Measurements from ENCODE around the gene DST.
A peak's percentile ranks its signal among the peaks of the same experiment; 100 is the strongest.

DST gene

DNA sequence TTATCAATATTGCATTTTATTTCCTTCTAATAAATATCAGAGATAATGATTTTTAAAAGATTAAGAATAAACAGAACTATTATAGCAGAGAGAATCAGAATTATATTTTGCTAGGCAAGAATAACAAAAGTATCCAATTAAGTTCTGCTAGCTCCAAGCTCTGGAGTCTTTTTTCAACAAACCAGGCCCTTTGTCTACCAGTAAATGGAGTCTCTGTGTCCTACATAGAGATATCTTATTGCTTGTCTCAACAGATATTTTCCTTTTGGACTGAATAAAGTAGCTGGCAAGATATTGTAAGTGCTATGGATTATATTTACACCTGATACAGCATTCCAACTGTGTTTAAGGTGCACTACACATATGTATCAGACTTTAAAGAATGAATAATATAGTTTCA lies 107.1 kb downstream of the DST start:
- DNase-seq (ENCODE audit: low spot score): no peak

DNA sequence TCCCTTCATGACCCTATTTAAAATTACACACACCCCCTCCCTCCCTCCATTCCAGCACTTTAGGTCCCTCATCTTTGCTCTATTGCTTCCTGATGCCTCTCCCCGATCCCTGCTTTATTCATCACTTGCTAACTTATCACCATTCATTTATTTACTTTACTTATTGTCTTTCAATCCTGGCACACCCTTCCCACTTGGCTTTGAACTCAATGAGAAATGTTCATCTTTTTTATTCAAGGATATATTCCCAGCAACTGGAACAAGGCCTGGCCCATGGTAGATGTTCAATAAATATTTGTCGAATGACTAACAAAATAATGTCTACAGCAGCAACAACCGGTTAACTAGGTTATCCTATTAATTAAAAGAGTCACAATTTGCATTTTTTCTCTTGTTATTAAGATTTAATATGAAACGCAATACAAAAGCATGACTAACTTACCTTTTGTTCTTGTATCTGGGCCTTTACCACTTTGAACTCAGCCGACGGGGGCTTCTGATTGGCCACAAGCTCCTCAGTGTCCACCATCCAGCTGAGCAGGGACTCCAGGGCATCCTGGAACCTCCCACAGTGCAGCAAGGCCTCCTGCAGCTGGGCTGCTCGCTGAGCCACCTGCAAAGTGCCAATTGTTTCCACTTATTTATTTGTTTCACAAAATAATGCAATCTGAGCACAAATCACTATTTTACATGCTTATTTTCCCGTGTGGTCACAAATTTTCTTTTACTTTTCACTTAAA lies 107.8 kb downstream of the DST start:
- no peak for DNase-seq (ENCODE audit: low spot score)

DNA sequence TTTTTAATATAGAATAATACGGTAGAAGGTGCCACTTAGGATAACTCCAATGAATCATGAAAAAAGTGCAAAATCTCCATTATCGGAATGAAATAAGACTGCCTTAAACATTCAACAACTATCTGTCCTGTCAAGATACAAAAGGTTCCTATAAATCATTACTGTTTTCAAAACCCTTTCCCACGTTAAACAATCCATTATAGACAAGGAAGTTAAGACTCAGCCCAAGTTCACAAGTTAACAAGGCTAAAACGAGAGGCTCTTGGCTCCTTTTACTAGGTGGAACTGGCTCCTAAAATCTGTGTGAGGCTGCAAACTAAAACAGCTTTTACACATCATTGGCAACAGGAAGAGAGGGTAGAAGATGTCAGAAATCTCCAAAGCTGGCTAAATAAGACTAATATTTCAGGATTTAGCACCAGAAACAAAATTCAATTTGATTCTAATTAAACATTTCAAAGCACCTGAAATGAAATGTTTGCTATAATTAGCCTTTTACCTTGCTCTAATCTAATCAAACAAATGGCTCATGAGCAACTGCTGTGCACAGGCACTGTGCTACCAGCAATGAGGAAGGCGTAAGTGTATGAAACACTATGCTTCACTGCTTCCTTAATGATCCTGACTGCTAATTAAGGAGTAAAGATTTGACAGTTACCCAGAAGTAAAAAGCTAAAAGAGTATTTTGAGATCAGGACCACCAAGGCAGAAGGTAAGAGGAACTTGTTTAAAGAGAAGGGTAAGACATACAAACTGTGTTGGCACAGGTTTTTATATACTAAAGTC lies 109.7 kb downstream of the DST start:
- DNase-seq (ENCODE audit: low spot score): no peak

DNA sequence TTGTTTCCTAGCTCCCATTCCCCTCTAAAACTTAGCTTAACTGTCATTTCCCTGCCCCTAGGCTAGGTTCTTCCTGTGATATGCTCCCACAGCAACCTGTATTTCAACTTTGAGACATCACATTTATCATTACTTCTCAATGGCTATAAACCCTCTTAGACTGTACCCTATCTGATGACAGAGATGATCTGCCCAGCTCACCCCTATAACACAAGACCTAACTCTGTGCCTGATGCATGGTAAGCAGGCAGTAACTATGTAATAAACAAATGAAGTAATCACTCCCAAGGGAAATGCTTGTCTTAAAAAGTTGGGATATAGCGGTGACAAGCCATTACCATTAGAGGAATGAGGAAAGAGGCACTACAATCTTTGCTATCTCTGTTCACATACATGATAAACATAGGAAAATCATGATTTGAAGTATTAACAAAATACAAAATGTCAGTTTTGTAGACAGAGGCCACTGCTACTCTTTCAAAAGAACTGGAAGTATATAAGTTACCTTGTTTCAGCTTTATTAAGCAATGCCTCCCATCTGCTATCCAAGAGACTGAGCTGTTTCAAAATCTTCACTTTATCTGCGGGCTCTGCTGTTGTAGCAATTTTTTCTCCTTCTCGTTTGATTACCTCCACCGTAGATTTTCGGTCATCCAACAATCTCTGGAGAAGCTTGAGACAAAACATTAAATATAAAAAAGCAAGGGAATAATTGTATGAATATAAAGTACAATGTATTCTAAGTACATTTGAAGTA lies 110.7 kb downstream of the DST start:
- no peak for DNase-seq (ENCODE audit: low spot score)

DNA sequence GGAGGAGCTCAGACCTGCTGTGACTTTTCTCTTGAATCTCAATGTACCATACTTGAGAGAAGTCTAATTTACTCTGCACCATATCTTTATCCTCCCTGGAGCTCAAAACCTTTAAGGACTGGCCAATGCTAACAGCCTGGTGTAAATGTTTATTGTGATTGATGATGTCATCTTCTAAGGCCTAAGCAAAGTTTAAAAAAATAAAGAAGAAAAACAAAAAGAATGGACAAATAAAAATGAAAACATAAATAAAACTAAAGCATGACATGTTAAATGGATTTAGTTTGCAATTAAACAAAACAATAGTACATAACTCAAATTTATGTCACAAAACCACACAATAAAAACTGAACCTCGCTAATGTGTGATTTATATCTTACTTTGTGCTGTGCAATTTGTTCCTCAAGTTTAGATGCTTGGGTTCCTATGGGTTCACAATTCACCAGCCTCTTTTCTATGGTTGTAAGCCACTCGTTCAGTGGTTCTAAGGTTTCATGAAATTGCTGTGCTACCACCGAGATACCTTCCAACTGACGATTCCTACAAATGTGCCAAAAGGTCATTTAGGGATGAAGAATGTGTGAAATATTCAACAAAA lies 113.0 kb downstream of the DST start:
- no peak for DNase-seq (ENCODE audit: low spot score)

DNA sequence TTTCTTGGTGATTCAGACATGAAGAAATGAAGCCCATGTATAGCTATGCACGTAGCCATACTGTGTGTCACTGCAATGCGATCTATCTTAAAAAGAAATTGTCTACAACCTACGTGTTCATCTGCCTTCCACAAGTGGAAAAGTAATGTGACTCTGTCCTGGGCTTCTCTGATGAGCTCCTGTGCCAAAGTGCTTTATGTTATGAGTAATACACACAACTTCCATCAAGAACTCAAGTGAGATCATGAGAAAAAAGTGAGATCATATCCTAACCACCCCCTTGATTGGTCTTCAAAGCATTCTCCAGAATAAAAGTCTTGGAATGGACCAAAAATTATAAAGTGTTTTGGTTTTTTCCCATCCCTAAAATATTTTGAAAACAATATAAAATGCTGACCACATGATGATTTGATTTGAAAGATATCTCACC lies 114.3 kb downstream of the DST start:
- DNase-seq (ENCODE audit: low spot score): peak; percentile 79

DNA sequence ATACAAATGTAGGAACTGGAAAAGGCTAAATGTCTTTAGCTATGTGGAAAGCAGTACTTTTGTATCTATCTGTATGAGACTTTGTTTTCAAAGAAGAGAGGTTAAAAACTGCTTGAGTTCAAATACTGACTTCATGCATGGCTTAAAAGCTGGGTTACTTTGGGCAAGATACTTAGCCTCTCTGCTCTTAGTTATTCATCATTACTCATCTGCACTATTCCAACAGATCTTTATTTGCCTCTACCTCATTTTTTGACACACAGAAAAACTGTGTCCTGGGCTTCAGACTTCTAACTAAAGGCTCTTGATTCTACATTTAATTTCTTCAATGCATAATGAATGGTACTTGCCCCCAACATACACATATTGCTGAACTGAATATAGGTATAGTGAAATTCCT lies 114.8 kb downstream of the DST start:
- no peak for DNase-seq (ENCODE audit: low spot score)

DNA sequence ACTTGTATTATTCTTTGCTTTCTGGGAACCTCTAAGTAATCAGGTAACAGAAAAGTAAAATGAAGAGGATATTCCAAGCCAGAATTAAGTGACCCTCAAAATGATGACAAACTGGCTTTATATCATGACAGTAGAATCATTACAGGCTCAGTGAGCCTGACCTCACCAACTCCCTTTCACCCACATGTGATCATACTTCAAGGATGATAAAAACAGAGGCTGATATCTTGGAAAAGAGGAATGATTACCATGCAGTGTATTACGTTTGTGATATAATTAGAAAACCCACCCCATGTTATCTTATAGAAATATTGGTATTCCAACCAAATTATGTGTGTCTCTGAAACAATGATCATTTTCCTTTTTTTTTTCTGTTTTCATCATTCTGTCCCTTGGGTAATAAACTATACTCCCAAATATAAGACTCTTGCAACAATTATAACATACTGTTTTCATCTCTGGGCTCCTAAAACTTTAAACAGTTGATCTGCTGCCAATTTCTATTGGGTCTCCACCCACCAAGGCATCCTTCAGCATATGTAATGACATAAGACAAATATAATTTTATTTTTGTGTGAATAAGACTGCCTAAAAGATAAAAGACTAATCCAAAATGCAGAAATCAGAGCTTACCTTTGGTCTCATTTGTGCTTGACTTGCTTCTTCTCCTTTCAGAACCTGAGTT lies 115.7 kb downstream of the DST start:
- no peak for DNase-seq (ENCODE audit: low spot score)

DNA sequence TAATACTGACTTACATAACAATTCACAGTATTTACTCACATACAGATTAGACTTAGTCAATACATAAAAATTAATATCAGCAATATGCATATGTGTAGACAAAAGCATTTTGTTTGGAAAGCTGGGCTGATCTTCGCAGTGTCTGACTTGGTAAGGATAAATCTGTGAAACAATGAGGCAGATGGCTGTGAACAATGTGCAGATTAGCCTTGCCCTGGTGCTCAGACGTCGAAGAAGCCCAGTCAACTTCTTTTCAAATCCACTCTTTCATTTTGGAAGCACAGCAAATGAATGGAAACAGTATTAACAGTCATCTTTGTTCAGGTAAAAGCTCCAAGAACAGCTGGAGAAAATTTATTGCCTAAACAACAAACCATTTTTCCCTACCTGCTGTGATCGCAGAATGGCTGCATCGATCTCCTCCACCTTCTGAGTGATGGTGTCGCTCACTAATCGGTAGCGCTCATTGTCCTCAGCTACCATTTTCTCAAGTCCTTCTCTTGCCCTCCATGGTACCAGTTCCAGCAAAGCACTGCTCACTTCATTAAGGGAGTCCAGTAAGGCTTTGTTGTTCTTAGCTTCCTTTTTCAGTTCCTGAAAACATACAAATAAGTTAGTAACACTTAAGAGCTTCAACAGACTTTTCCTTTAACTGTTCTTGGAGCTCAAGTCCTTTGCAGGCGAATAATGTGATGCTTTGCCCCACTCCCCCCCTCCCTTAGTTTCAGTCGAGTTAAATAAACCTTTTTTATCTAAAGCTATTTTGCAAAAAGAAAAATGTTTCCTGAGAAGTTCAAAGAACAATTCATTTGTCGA lies 116.5 kb downstream of the DST start:
- DNase-seq (ENCODE audit: low spot score): no peak

DNA sequence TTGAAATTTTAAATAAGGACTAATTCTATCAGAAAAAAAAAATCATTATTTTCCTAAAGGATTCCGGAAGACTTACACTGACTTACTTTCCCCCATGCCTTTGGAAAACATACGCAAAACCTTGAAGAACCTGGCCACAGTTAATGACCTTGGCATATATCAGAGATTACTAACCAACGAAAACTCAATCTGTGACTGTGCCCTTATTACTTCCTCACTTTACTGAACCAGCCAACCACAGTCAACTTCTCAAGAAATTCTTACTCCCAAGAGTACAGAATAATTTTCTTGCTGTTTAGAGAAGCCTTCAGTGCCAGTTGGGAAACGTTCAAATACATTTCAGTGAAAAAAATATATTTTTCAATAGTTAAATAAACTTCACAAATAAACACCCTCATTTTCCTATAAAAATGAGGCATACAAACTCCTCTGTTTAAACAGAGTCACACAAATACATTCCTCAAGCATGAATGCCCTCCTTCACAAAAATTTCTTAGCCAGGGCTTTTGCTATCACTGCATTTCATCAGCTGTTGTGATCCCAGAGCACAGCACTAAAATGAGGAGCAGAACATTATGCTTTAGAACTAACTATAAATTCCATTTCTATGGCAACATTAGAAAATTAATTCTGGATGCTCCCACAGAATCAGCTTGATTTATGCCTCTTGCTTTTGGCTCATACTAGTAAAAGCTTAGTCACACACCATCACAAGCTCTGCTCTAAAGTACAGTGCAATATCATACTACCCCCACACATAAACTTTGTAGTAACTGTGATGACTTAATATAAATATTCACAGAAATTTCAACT lies 117.6 kb downstream of the DST start:
- DNase-seq (ENCODE audit: low spot score): peak; percentile 77

DNA sequence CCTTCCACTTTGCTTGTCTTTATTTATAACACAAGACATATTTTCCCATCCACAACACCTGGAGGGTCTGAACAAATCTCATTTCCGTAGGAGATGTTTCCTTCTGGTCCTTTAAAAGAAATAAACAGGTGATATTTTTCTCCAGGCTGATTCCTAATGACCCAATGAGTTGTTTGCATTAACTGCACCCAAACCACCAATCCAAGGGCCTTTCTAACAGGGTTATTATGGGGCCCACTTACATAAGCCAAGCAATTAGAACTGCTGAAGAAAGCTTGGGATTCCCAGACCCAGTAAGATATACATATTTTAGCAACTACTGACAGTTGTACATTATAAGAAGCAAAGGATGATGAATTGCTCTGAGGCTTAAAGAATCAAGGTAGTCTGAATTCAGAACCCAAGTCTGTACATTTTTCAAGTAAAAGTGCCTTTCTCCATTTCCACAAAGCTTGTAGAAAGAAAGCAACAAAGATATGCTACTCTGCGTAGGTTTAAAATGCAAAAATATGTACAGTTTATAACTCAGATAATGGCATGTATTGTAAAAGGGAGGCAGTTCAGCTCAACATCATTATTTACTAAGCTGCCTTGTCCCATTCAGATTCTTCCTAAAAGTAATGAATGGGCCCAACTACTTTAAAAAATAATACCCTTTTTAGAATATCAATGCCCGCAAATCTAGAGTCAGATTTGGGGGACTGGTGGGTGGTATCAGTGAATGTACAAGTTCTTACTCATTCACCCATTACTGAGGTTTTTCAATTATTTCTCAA lies 120.0 kb downstream of the DST start:
- DNase-seq (ENCODE audit: low spot score): no peak

DNA sequence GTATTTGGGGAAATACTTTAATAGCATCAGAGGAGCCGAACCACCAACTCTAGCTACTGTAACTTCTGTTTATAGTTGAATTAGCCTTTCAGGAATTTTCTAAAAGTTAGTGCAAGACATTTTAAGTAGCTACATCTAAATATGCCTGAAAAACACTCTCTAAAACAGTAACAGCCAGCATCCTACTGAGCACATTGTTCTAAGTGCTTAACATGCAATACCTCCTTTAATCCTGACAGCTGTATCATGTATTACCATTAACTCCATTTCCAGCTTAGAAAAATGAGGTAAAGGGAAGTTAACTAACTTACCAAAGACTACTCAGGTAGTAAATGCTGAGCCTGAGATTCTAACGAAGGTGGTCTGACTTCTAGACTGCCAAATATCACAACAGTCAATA lies 120.7 kb downstream of the DST start:
- DNase-seq (ENCODE audit: low spot score): no peak

DNA sequence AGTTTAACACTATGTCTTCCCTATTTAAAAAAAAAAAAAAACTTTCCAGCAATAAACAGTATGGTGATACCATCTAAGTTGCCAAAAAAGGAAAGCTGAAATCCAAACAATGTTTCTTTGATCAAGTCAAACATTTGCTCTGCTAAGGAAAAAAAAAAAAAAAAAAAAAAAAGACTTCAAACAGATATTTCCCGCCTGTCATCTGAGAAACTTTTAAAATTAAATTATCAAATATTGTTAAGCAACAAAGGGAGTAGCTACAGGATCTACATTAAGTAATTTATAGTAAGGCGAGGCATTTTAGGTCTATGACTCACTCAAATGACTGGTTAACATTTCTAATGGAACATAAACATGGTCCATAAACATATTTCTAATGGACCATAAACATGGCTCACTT lies 121.2 kb downstream of the DST start:
- DNase-seq (ENCODE audit: low spot score): no peak

DNA sequence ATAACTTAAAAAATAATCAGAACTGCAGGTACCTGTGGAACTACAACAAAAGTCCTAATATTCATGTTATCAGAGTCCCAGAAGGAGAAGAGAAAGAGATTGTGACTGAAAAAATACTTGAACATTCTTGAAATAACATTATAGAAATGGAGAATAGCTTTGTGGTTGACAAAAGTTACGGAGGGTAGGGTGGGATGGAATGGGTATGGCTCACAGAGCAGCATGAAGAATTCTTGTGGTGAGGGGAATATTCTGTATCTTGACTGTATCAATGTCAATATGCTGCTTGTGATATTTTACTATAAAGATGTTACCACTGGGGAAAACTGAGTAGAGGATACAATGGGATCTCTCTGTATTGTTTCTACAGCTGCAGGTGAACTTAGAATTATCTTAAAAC lies 122.5 kb downstream of the DST start:
- no peak for DNase-seq (ENCODE audit: low spot score)

DNA sequence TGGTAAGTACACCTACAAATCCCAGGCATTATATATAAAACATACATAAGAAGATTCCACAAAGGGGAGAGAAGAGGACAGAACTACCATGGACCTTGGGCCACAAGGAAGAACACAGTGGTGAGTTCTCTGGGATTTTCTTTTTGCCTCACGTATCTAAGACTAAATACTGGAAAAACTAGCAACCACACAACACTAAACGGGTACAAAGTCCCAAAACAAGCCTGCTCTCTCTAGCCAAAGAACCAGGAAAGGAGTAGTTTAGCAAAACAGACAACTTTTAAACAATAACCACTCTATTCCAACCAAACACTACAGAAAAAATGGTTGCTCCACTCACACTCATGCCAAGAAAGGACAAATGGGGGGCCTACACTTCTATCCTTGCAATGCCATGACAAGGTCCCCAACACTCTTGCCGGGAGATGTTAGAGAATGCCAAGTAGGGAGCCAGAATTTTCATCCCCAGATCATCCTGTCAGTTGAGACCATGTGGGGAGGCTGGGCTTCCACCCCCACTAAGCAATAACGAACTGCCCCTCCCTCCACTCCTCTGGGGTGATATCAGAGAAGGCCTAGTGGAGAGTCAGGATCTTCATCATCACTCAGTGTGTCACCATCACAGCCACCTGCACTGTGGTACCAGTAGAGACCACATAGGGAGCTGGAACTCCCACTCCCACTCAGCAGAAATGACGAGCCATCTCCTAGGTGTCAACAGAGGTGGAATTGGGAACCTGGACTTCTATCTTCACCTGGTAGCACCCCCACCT lies 123.5 kb downstream of the DST start:
- no peak for DNase-seq (ENCODE audit: low spot score)

DNA sequence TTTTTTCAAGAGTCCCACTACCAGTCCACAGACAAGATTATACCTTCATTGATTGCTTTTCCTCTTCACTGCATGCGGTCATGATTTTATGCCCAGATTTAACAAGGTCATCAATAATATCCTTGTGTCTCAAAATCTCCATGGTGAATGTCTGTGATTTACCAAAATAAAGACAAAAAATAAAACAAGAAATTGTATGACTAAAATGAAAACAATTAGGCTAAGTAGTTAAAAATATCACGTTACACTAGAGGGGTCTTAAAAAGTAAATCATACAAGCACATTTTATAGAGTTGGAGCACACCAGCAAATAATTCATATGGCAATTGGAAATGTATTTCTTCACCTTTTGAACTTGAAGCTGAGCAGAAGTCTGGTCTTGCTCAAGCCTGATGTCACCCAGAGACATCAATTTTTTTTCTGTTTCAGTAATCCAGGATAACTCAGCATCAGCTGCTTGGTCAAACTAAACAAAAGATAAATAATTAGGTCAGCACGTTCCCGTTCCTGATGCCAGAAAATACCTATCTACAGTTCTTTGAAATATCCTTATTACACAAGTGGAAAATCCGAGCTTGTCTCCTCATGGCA lies 125.4 kb downstream of the DST start:
- no peak for DNase-seq (ENCODE audit: low spot score)

DNA sequence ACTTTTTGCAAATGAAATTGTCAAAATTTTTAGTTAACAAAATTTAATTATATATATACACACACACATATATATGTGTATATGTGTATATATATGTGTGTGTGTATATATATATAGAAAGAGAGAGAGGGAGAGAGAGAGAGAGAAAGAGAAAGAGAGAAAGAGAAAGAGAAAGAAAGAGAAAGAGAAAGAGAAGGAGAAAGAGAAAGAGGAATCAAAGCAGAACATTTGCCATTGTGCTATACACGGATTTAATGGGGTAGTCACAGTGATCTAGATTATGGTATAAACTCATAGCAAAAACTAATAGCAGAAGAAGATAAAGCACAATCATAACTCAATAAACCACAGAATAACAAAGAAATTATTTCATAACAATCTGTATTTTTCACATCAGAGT lies 126.7 kb downstream of the DST start:
- no peak for DNase-seq (ENCODE audit: low spot score)

Measured in AG08395 (cell line).